H1 (cell line): Measurements from ENCODE around the gene BSPRY. TPM values are rescaled to one million over a fixed set of nuclear protein-coding genes. Genes with fewer than 3 reads are reported as not detected.

ENCODE experiments used
- ATF3 ChIP-seq: IDR thresholded peaks from 2 replicates; pipeline ENCODE4 v1.6.1; 2011; ENCODE audit warnings: low read depth, mild to moderate bottlenecking, low read length; ENCODE audit not compliant: insufficient read depth
- BRCA1 ChIP-seq: IDR thresholded peaks from 2 replicates; pipeline ENCODE4 v1.6.1; 2012; ENCODE audit warnings: low read depth, low read length, improper control_type of control experiment
- CHD7 ChIP-seq: fragments of 300-600 bp; sonication (generic); IDR thresholded peaks from 2 replicates; pipeline ENCODE4 v1.7.1; 2012; ENCODE audit warnings: low read length, moderate library complexity, mild to moderate bottlenecking, inconsistent platforms; ENCODE audit not compliant: insufficient replicate concordance
- EGR1 ChIP-seq: IDR thresholded peaks from 2 replicates; pipeline ENCODE4 v1.6.1; 2011; ENCODE audit warnings: low read depth, low read length, borderline replicate concordance
- EP300 ChIP-seq, 2 experiments: IDR thresholded peaks; 1 replicate in 1 of 2; 2 replicates in 1 of 2; pipeline ENCODE4 v1.6.1; 2011 to 2012; ENCODE audit warnings: low read depth in 2 of 2, low read length in 2 of 2, mild to moderate bottlenecking in 2 of 2, borderline replicate concordance in 1 of 2, inconsistent platforms in 1 of 2, moderate library complexity in 1 of 2
- GABPA ChIP-seq: IDR thresholded peaks from 2 replicates; pipeline ENCODE4 v1.6.1; 2011; ENCODE audit warnings: mild to moderate bottlenecking, low read length, moderate library complexity, borderline replicate concordance; ENCODE audit not compliant: insufficient read depth
- PHF8 ChIP-seq: fragments of 200-600 bp; sonication (generic); conservative IDR thresholded peaks from 2 replicates; pipeline ENCODE4 v1.7.1; 2012; ENCODE audit warnings: low read depth, mild to moderate bottlenecking, inconsistent platforms, low read length, moderate library complexity
- RXRA ChIP-seq: IDR thresholded peaks from 2 replicates; pipeline ENCODE4 v1.6.1; 2011; ENCODE audit warnings: low read depth, mild to moderate bottlenecking, low read length, moderate library complexity; ENCODE audit not compliant: insufficient read depth
- TBP ChIP-seq: IDR thresholded peaks from 2 replicates; pipeline ENCODE4 v1.6.1; 2011; ENCODE audit warnings: low read depth, low read length, improper control_type of control experiment
- USF2 ChIP-seq: IDR thresholded peaks from 2 replicates; pipeline ENCODE4 v1.6.1; 2011; ENCODE audit warnings: low read length, improper control_type of control experiment
- polyA plus RNA-seq, 7 experiments: library from polyadenylated mRNA; depleted of rRNA in 3 of 7; stranded (reverse) in 5 of 7; unstranded in 2 of 7; fragments of >200 nt in 5 of 7; fragments of 200-250 nt in 2 of 7; gene quantifications; 1 replicate in 5 of 7; 2 replicates in 1 of 7; 4 replicates in 1 of 7; pipeline versions ENCODE4 v1.2.1 to v1.2.3, GENCODE V29; 2011 to 2013; ENCODE audit warnings: missing spikeins in 2 of 7, mixed read lengths in 2 of 7
- total RNA-seq: library from RNA; stranded (reverse); fragmentation: NEBNext Ultra II Directional; extraction: Animal tissue kit (Norgen Biotek cat#: 25700); gene quantifications from 2 replicates; pipeline ENCODE4 v1.2.1, GENCODE V29; 2021

BSPRY gene
- total and polyA plus RNA-seq, 2 of the 8 experiments (the other 6 are each of a cell fraction or from before 2014, with no cell fraction given), result 5.5 to 10.9 TPM

- TF ChIP-seq CHD7 (no peak), EGR1 (no peak), EP300 (IDR thresholded peaks at IDR 0.05; ENCODE audit: borderline replicate concordance in 1 of 2, low read depth in 2 of 2, low read length in 2 of 2) (no peak), USF2 (no peak), BRCA1 (no peak), GABPA (no peak), RXRA (no peak), PHF8 (no peak), ATF3 (no peak), TBP (no peak)
These were observed 40.1 kb downstream of the BSPRY start (continued) for GRCh38 chr9:113389451-113389850.
